OCI-LY1 (cell line): ENCODE results near the gene PRPF6.

Source experiments
- CTCF ChIP-seq: fragments of 200-600 bp; sonication (generic), shearing (Covaris generic); IDR thresholded peaks from 2 replicates; pipeline ENCODE4 v1.5.1; 2017; ENCODE audit warnings: mild to moderate bottlenecking, antibody characterized with exemption, low read length, moderate library complexity, mixed read lengths
- EZH2 ChIP-seq: fragments of 200-600 bp; sonication (generic), shearing (Covaris generic); IDR thresholded peaks from 2 replicates; pipeline ENCODE4 v1.8.0; 2017; ENCODE audit warnings: borderline replicate concordance, mixed run types, mild to moderate bottlenecking, antibody characterized with exemption, low read length, moderate library complexity, mixed read lengths

DNA sequence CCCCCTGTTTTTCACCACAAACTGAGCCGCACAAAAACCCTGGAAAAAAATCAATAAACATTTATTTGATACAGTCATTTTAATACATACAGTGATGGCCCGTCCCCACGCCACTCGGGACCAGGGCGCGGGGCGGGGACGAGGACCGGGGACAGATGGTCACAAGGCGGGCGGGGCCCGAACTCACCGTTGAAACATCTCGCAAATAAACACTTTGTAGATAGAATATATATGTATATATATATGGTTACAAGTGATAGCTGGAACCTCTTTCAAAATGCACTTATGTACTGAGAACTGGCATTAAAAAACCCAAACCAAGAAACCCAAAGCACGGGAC lies 24.3 kb upstream of the PRPF6 start:
- TF ChIP-seq CTCF (no peak), EZH2 (no peak)
